Astrocyte (in vitro differentiated cells and primary cell): ENCODE results near the gene ZP3. TPM values are rescaled to one million over a fixed set of nuclear protein-coding genes. Genes with fewer than 3 reads are reported as not detected.
"Not testable (repeated sequence)": the region's sequence is repeated elsewhere in the genome, so short reads cannot be mapped to it uniquely, and the experiment has no call there.

Experiments
- DNase-seq: peaks from one replicate; pipeline ENCODE4 v3.0.0-alpha.2; 2010; ENCODE audit warnings: low read depth
- FAIRE-seq: peaks from 2 replicates; lab custom pipeline; 2011; peaks lifted over from hg19 to GRCh38; lab: Jason Lieb, UNC
- H2AFZ ChIP-seq: 2 replicates; pipeline ENCODE4 v1.6.0; 2012; ENCODE audit warnings: low read depth, low read length, inconsistent platforms
- H3K27ac ChIP-seq: 2 replicates; pipeline ENCODE4 v1.5.1; 2011; ENCODE audit warnings: low read depth, low read length, inconsistent platforms
- H3K27me3 ChIP-seq: 2 replicates; pipeline ENCODE4 v1.6.0; 2011; ENCODE audit warnings: low read length, inconsistent platforms; ENCODE audit not compliant: insufficient read depth
- H3K36me3 ChIP-seq: 2 replicates; pipeline ENCODE4 v1.5.1; 2011; ENCODE audit warnings: low read length, inconsistent platforms; ENCODE audit not compliant: insufficient read depth
- H3K4me1 ChIP-seq: 2 replicates; pipeline ENCODE4 v1.5.1; 2011; ENCODE audit warnings: low read length, inconsistent platforms; ENCODE audit not compliant: insufficient read depth
- H3K4me2 ChIP-seq: 2 replicates; pipeline ENCODE4 v1.6.0; 2012; ENCODE audit warnings: low read length, inconsistent platforms
- H3K4me3 ChIP-seq: 2 replicates; pipeline ENCODE4 v1.5.1; 2011; ENCODE audit warnings: low read depth, mild to moderate bottlenecking, low read length, inconsistent platforms; ENCODE audit not compliant: insufficient read depth
- H3K79me2 ChIP-seq: 2 replicates; pipeline ENCODE4 v1.6.0; 2012; ENCODE audit warnings: mild to moderate bottlenecking, low read length, inconsistent platforms; ENCODE audit not compliant: insufficient read depth
- H3K9ac ChIP-seq: 2 replicates; pipeline ENCODE4 v1.6.0; 2012; ENCODE audit warnings: mild to moderate bottlenecking, low read length, inconsistent platforms
- H3K9me3 ChIP-seq: 2 replicates; pipeline ENCODE4 v1.5.1; 2012; ENCODE audit warnings: low read depth, mild to moderate bottlenecking, low read length, inconsistent platforms; ENCODE audit not compliant: insufficient read depth
- H4K20me1 ChIP-seq: 2 replicates; pipeline ENCODE4 v1.6.0; 2012; ENCODE audit warnings: low read length, inconsistent platforms; ENCODE audit not compliant: insufficient read depth
- H3K27ac Mint-ChIP-seq: one replicate; pipeline ENCODE4 v1.8.0; 2021; ENCODE audit warnings: mild to moderate bottlenecking, mixed read lengths; ENCODE audit not compliant: unreplicated experiment
- H3K27me3 Mint-ChIP-seq: one replicate; pipeline ENCODE4 v1.8.0; 2021; ENCODE audit warnings: low read depth, mixed read lengths; ENCODE audit not compliant: unreplicated experiment
- H3K36me3 Mint-ChIP-seq: one replicate; pipeline ENCODE4 v1.8.0; 2021; ENCODE audit warnings: low read depth, mixed read lengths; ENCODE audit not compliant: unreplicated experiment
- H3K4me1 Mint-ChIP-seq: one replicate; pipeline ENCODE4 v1.8.0; 2021; ENCODE audit warnings: low read depth, mixed read lengths; ENCODE audit not compliant: unreplicated experiment
- H3K4me3 Mint-ChIP-seq: one replicate; pipeline ENCODE4 v1.8.0; 2021; ENCODE audit warnings: mild to moderate bottlenecking, moderate library complexity, mixed read lengths; ENCODE audit not compliant: unreplicated experiment
- H3K9me3 Mint-ChIP-seq: one replicate; pipeline ENCODE4 v1.8.0; 2021; ENCODE audit warnings: mild to moderate bottlenecking, mixed read lengths; ENCODE audit not compliant: unreplicated experiment
- EZH2 ChIP-seq: IDR thresholded peaks from 2 replicates; pipeline ENCODE4 v1.6.1; 2012; ENCODE audit warnings: mild to moderate bottlenecking, low read length, inconsistent platforms; ENCODE audit not compliant: insufficient read depth
- total RNA-seq: library from RNA; stranded (reverse); gene quantifications from 2 replicates; pipeline ENCODE4 v1.2.1, GENCODE V29; 2021
- TF ChIP-seq, protein P1 (sequence below): IDR thresholded peaks from 2 replicates; pipeline ENCODE4 v1.5.1; 2011; ENCODE audit warnings: low read depth, mild to moderate bottlenecking, inconsistent platforms, low read length, moderate library complexity; ENCODE audit not compliant: insufficient read depth

The ZP3 gene
- total RNA-seq, 1 donor from 2014 or later: 2.6 TPM

DNA sequence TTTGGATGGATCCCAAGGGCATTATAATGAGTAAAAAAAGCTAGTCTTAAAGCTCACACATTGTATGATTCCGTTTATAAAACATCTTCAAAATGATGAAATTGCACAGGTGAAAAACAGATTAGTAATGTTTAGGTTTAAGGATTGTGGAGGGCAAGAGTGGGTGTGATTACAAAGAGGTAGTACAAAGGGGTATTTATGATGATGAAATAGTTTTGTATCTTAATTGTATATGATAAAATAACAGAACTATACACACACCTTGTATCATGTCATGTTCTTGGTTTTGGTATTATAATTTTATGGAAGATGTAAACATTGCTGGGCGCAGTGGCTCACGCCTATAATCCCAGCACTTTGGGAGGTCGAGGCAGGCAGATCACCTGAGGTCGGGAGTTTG, 12.5 kb upstream of the ZP3 start:
- H3K27ac ChIP-seq: no peak overlapping the region
- H3K4me1 Mint-ChIP-seq: peaks cover 7% of the 10 kb centered on the region
- no peaks in the 10 kb centered on the region for H3K27me3 ChIP-seq
- no peak overlapping the region for H3K4me3 ChIP-seq
- TF ChIP-seq, protein P1, sequence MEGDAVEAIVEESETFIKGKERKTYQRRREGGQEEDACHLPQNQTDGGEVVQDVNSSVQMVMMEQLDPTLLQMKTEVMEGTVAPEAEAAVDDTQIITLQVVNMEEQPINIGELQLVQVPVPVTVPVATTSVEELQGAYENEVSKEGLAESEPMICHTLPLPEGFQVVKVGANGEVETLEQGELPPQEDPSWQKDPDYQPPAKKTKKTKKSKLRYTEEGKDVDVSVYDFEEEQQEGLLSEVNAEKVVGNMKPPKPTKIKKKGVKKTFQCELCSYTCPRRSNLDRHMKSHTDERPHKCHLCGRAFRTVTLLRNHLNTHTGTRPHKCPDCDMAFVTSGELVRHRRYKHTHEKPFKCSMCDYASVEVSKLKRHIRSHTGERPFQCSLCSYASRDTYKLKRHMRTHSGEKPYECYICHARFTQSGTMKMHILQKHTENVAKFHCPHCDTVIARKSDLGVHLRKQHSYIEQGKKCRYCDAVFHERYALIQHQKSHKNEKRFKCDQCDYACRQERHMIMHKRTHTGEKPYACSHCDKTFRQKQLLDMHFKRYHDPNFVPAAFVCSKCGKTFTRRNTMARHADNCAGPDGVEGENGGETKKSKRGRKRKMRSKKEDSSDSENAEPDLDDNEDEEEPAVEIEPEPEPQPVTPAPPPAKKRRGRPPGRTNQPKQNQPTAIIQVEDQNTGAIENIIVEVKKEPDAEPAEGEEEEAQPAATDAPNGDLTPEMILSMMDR: no peak
- no peak for TF ChIP-seq EZH2
- H3K36me3 Mint-ChIP-seq: peaks cover 2% of the 10 kb centered on the region
- no peak overlapping the region for H3K27ac Mint-ChIP-seq
- DNase-seq (no peak), FAIRE-seq (no peak)
- H3K27me3 Mint-ChIP-seq: peaks cover 6% of the 10 kb centered on the region
- no peaks in the 10 kb centered on the region for H3K36me3 ChIP-seq
- H3K9me3 Mint-ChIP-seq: no peaks in the 10 kb centered on the region
- H3K4me2 ChIP-seq: no peak overlapping the region
- no peaks in the 10 kb centered on the region for H3K9me3 ChIP-seq
- no peak overlapping the region for H2AFZ ChIP-seq
- H3K4me3 Mint-ChIP-seq: no peak overlapping the region
- H3K4me1 ChIP-seq: no peaks in the 10 kb centered on the region
- H4K20me1 ChIP-seq: no peaks in the 10 kb centered on the region
- no peak overlapping the region for H3K9ac ChIP-seq
- no peaks in the 10 kb centered on the region for H3K79me2 ChIP-seq

GRCh38 chr7:76417654-76418310, 7.0 kb upstream of the ZP3 start:
- H3K36me3 Mint-ChIP-seq, H3K4me1 ChIP-seq, H3K9me3 ChIP-seq, DNase-seq, H3K27ac Mint-ChIP-seq, H3K9me3 Mint-ChIP-seq, H3K9ac ChIP-seq, H4K20me1 ChIP-seq, H3K4me1 Mint-ChIP-seq, H3K4me3 Mint-ChIP-seq, H3K27me3 ChIP-seq, H2AFZ ChIP-seq, H3K27me3 Mint-ChIP-seq, H3K4me3 ChIP-seq, H3K79me2 ChIP-seq, H3K4me2 ChIP-seq, H3K36me3 ChIP-seq, FAIRE-seq, H3K27ac ChIP-seq: not testable (repeated sequence)

GRCh38 chr7:76421097-76421496, 3.7 kb upstream of the ZP3 start:
- not testable (repeated sequence) for H3K36me3 ChIP-seq, H3K27me3 Mint-ChIP-seq, H3K27me3 ChIP-seq, H3K36me3 Mint-ChIP-seq, H4K20me1 ChIP-seq, FAIRE-seq, H2AFZ ChIP-seq, H3K79me2 ChIP-seq, H3K4me3 ChIP-seq, H3K9me3 ChIP-seq, H3K9me3 Mint-ChIP-seq, H3K4me3 Mint-ChIP-seq
- Mint-ChIP-seq H3K4me1 (peaks cover 18% of the 10 kb centered on the region), H3K27ac (peak overlapping the region; percentile 97)
- H3K9ac ChIP-seq: peak overlapping the region; percentile 42
- peak; percentile 98 for DNase-seq
- peak overlapping the region; percentile 25 for H3K4me2 ChIP-seq
- H3K27ac ChIP-seq: peak overlapping the region; percentile 77
- H3K4me1 ChIP-seq: peaks cover 23% of the 10 kb centered on the region
